WTC11 (cell line): ENCODE results near the gene CCDC167. TPM values are rescaled to one million over a fixed set of nuclear protein-coding genes. Genes with fewer than 3 reads are reported as not detected.
A peak's percentile ranks its signal among the peaks of the same experiment; 100 is the strongest.

Source experiments
- ATAC-seq: fragments of 200-7000 bp; cut with Tn5 transposase; 2 replicates; pipeline ENCODE4 v1.10.0; 2021; ENCODE audit warnings: mild to moderate bottlenecking, moderate library complexity
- CTCF ChIA-PET: fragments of 300-600 bp; sonication (Branson Sonifier 250); formaldehyde crosslinking; loops from one replicate; lab custom pipeline; 2021; ENCODE audit warnings: antibody characterized with exemption; lab: Charles Lee
- POLR2A ChIA-PET: fragments of 350-600 bp; sonication (Branson Sonifier 250); formaldehyde crosslinking; loops from one replicate; lab custom pipeline; 2021; ENCODE audit warnings: antibody characterized with exemption; lab: Charles Lee
- DNase-seq: peaks from one replicate; pipeline ENCODE4 v3.0.0; 2021; ENCODE audit warnings: low spot score
- H3K27ac Mint-ChIP-seq: 2 replicates; pipeline ENCODE4 v1.8.0; 2021; ENCODE audit warnings: mixed read lengths
- H3K27me3 Mint-ChIP-seq: 2 replicates; pipeline ENCODE4 v1.8.0; 2021; ENCODE audit warnings: low read depth, mild to moderate bottlenecking, moderate library complexity, mixed read lengths
- H3K36me3 Mint-ChIP-seq: 2 replicates; pipeline ENCODE4 v1.8.0; 2021; ENCODE audit warnings: mixed read lengths
- H3K4me1 Mint-ChIP-seq: 2 replicates; pipeline ENCODE4 v1.8.0; 2022; ENCODE audit warnings: mixed read lengths
- H3K4me3 Mint-ChIP-seq: 2 replicates; pipeline ENCODE4 v1.8.0; 2021; ENCODE audit warnings: mild to moderate bottlenecking, moderate library complexity, mixed read lengths
- H3K9me3 Mint-ChIP-seq: 2 replicates; pipeline ENCODE4 v1.8.0; 2021; ENCODE audit warnings: mixed read lengths
- ATF1 ChIP-seq: sonication (generic); formaldehyde crosslinking; IDR thresholded peaks from 2 replicates; pipeline ENCODE4 v1.8.1; 2023; ENCODE audit warnings: mild to moderate bottlenecking, moderate library complexity, missing genetic modification reagents
- CREB1 ChIP-seq: sonication (generic); formaldehyde crosslinking; IDR thresholded peaks from 2 replicates; pipeline ENCODE4 v1.8.0; 2023; ENCODE audit warnings: mild to moderate bottlenecking, missing genetic modification reagents
- ESRRA ChIP-seq: sonication (generic); formaldehyde crosslinking; IDR thresholded peaks from 2 replicates; pipeline ENCODE4 v1.8.1; 2022; ENCODE audit warnings: mild to moderate bottlenecking, missing genetic modification reagents, borderline replicate concordance
- FOXJ3 ChIP-seq: sonication (generic); formaldehyde crosslinking; IDR thresholded peaks from 2 replicates; pipeline ENCODE4 v1.9.0; 2021; ENCODE audit warnings: missing genetic modification reagents, mild to moderate bottlenecking, borderline replicate concordance
- GABPB1 ChIP-seq: sonication (generic); formaldehyde crosslinking; IDR thresholded peaks from 2 replicates; pipeline ENCODE4 v1.8.1; 2023; ENCODE audit warnings: mild to moderate bottlenecking, missing genetic modification reagents
- JAZF1 ChIP-seq: fragments of 250-450 bp; sonication (Bioruptor Pico); IDR thresholded peaks from 2 replicates; pipeline ENCODE4 v1.9.0; 2021; ENCODE audit warnings: moderate library complexity, mild to moderate bottlenecking, inconsistent platforms
- JUN ChIP-seq: sonication (generic); formaldehyde crosslinking; IDR thresholded peaks from 2 replicates; pipeline ENCODE4 v1.8.0; 2023; ENCODE audit warnings: mild to moderate bottlenecking, missing genetic modification reagents
- ZNF317 ChIP-seq: sonication (generic); formaldehyde crosslinking; IDR thresholded peaks from 2 replicates; pipeline ENCODE4 v1.8.1; 2023; ENCODE audit warnings: low read depth, mild to moderate bottlenecking, moderate library complexity, missing genetic modification reagents, borderline replicate concordance
- total RNA-seq: library from RNA; stranded (reverse); gene quantifications from 3 replicates; pipeline ENCODE4 v1.2.3, GENCODE V29; 2021
- TF ChIP-seq, protein P1 (sequence below): fragments of 250-450 bp; sonication (Bioruptor Pico); IDR thresholded peaks from 2 replicates; pipeline ENCODE4 v1.9.0; 2021; ENCODE audit warnings: mild to moderate bottlenecking, borderline replicate concordance
- TF ChIP-seq, protein P2 (sequence below): fragments of 200-600 bp; IDR thresholded peaks from 2 replicates; pipeline ENCODE4 v1.8.0; 2022; ENCODE audit warnings: antibody characterized with exemption
- TF ChIP-seq, protein P3 (sequence below): sonication (generic); formaldehyde crosslinking; IDR thresholded peaks from 2 replicates; pipeline ENCODE4 v1.8.0; 2023; ENCODE audit warnings: missing genetic modification reagents, mild to moderate bottlenecking, borderline replicate concordance

The CCDC167 gene
- total RNA-seq, 1 experiment from 2014 or later: 19.1 TPM

DNA sequence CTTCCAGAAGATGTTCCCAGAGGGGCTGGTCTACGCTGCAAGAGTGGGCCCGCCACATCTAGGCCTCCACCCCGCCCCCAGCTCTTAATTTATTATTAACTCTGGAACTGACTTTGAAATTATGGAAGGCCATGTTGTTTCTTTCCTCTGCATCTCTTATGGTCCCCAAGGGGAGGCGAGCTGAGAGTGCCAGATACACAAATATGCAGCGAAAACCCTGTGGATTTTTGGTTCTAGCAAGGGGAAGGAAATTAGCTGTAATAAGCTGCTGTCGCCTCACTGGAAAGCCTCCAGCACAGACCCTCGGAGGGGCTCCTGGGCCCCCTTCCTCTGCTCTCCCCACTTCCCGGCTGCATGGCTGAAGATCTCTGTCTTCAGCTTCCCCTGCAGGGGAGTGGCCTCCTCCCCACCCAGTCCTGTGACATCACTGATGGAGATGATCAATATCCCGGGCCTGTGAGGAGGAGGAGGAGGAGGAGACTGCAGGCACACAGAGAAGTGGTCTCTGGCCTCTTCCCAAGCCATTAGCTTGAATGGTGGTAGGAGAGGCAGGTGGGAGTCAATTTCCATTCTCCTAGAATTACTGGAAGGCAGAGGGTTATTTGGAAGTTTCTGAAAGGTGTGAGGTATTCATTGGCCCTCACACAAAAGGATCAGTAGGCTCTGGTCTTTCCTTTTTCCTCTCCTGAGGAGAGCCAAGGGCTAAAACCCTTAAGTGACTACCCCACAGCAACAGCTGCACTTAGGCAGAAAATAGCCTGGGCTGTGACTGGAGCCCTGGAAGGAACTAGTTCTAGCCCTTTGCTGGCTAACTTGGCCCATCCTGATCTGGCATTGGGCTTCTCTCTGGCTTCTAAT, 39.7 kb upstream of the CCDC167 start:
- H3K36me3 Mint-ChIP-seq: no peaks in the 10 kb centered on the region
- no peak overlapping the region for H3K27ac Mint-ChIP-seq
- peaks cover 33% of the 10 kb centered on the region for H3K4me1 Mint-ChIP-seq
- H3K27me3 Mint-ChIP-seq: peaks cover 47% of the 10 kb centered on the region
- ATAC-seq (no peak), DNase-seq (no peak)
- no peak for TF ChIP-seq JUN (CRISPR knock-in tag)
- TF ChIP-seq, protein P1, sequence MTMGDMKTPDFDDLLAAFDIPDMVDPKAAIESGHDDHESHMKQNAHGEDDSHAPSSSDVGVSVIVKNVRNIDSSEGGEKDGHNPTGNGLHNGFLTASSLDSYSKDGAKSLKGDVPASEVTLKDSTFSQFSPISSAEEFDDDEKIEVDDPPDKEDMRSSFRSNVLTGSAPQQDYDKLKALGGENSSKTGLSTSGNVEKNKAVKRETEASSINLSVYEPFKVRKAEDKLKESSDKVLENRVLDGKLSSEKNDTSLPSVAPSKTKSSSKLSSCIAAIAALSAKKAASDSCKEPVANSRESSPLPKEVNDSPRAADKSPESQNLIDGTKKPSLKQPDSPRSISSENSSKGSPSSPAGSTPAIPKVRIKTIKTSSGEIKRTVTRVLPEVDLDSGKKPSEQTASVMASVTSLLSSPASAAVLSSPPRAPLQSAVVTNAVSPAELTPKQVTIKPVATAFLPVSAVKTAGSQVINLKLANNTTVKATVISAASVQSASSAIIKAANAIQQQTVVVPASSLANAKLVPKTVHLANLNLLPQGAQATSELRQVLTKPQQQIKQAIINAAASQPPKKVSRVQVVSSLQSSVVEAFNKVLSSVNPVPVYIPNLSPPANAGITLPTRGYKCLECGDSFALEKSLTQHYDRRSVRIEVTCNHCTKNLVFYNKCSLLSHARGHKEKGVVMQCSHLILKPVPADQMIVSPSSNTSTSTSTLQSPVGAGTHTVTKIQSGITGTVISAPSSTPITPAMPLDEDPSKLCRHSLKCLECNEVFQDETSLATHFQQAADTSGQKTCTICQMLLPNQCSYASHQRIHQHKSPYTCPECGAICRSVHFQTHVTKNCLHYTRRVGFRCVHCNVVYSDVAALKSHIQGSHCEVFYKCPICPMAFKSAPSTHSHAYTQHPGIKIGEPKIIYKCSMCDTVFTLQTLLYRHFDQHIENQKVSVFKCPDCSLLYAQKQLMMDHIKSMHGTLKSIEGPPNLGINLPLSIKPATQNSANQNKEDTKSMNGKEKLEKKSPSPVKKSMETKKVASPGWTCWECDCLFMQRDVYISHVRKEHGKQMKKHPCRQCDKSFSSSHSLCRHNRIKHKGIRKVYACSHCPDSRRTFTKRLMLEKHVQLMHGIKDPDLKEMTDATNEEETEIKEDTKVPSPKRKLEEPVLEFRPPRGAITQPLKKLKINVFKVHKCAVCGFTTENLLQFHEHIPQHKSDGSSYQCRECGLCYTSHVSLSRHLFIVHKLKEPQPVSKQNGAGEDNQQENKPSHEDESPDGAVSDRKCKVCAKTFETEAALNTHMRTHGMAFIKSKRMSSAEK: no peak
- TF ChIP-seq ATF1 (CRISPR knock-in tag): no peak
- no peak for TF ChIP-seq ZNF317 (CRISPR knock-in tag)
- no peak for TF ChIP-seq FOXJ3 (CRISPR knock-in tag)
- H3K4me3 Mint-ChIP-seq: no peak overlapping the region
- POLR2A ChIA-PET: no interaction called here
- H3K9me3 Mint-ChIP-seq: no peaks in the 10 kb centered on the region; the same call in 1 of the 2 replicates
- CTCF ChIA-PET: interaction anchor here (1.1 to 7.7 kb wide), 16 partner anchors 9 to 159 kb away, joined by 3 to 140 read pairs (median 12); partner anchors contain the start of genes CCDC167 and MDGA1

DNA sequence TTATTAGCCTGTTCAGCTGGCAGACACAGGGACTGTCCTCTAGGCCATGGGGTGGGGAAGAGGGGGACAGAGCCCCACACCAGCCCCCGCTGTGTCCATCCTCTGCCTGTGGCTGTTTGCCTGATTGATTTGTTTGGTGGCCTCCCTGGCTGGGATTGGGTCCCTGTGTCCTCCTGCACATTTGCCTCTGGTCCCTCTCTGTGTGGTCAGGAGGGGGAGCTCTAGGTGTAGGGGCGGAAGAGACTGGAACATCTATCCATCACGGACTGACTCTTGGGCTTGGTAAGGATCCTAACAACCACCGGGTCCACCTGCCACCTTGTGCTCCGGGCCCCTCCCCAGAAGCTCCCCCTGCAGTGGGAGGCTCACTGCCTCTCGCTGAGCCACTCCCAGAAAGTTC, 38.4 kb upstream of the CCDC167 start:
- Mint-ChIP-seq H3K27me3 (peaks cover 59% of the 10 kb centered on the region), H3K4me3 (peak overlapping the region; percentile 8; the same call in 1 of the 2 replicates), H3K27ac (no peak overlapping the region), H3K9me3 (no peaks in the 10 kb centered on the region; the same call in 1 of the 2 replicates), H3K36me3 (no peaks in the 10 kb centered on the region), H3K4me1 (peaks cover 37% of the 10 kb centered on the region)
- POLR2A ChIA-PET: interaction anchor here (0.9 to 2.4 kb wide), 2 partner anchors 18 to 46 kb away, joined by 4 to 5 read pairs; no protein-coding TSS in a partner anchor
- peak; percentile 63 for DNase-seq
- TF ChIP-seq FOXJ3 (CRISPR knock-in tag): no peak
- TF ChIP-seq, protein P2, sequence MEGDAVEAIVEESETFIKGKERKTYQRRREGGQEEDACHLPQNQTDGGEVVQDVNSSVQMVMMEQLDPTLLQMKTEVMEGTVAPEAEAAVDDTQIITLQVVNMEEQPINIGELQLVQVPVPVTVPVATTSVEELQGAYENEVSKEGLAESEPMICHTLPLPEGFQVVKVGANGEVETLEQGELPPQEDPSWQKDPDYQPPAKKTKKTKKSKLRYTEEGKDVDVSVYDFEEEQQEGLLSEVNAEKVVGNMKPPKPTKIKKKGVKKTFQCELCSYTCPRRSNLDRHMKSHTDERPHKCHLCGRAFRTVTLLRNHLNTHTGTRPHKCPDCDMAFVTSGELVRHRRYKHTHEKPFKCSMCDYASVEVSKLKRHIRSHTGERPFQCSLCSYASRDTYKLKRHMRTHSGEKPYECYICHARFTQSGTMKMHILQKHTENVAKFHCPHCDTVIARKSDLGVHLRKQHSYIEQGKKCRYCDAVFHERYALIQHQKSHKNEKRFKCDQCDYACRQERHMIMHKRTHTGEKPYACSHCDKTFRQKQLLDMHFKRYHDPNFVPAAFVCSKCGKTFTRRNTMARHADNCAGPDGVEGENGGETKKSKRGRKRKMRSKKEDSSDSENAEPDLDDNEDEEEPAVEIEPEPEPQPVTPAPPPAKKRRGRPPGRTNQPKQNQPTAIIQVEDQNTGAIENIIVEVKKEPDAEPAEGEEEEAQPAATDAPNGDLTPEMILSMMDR: 0 out of 2 replicates have a peak, but pooled peaks have one; percentile 20
- TF ChIP-seq JAZF1 (CRISPR knock-in tag): no peak
- ATAC-seq: peak; percentile 56
- CTCF ChIA-PET: interaction anchor here (0.6 to 7.7 kb wide), 28 partner anchors 8 to 167 kb away, joined by 3 to 140 read pairs (median 6); partner anchors contain the start of genes CCDC167 and MDGA1

DNA sequence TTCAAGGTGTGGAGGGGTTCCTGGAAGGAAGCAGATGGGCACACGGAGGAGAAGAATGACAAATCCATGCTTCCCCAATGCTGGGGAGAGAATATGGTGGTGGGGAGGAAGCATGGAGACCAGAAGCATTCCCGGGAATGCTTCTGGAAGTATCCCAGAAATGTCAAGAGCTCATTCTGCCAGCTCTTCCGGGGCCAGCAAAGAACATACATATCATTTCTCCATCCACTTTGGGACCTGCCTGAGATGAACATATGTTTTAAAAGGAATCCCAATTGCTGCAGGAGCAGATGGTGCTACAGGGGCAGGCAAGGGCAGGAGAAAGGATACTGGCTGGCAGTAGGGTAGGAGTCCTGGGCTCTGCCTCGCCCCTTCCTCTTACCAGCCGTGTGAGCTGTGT, 37.9 kb upstream of the CCDC167 start:
- DNase-seq (no peak), ATAC-seq (no peak)
- TF ChIP-seq ESRRA (CRISPR knock-in tag) (no peak), GABPB1 (CRISPR knock-in tag) (no peak), CREB1 (CRISPR knock-in tag) (no peak)
- TF ChIP-seq, protein P3, sequence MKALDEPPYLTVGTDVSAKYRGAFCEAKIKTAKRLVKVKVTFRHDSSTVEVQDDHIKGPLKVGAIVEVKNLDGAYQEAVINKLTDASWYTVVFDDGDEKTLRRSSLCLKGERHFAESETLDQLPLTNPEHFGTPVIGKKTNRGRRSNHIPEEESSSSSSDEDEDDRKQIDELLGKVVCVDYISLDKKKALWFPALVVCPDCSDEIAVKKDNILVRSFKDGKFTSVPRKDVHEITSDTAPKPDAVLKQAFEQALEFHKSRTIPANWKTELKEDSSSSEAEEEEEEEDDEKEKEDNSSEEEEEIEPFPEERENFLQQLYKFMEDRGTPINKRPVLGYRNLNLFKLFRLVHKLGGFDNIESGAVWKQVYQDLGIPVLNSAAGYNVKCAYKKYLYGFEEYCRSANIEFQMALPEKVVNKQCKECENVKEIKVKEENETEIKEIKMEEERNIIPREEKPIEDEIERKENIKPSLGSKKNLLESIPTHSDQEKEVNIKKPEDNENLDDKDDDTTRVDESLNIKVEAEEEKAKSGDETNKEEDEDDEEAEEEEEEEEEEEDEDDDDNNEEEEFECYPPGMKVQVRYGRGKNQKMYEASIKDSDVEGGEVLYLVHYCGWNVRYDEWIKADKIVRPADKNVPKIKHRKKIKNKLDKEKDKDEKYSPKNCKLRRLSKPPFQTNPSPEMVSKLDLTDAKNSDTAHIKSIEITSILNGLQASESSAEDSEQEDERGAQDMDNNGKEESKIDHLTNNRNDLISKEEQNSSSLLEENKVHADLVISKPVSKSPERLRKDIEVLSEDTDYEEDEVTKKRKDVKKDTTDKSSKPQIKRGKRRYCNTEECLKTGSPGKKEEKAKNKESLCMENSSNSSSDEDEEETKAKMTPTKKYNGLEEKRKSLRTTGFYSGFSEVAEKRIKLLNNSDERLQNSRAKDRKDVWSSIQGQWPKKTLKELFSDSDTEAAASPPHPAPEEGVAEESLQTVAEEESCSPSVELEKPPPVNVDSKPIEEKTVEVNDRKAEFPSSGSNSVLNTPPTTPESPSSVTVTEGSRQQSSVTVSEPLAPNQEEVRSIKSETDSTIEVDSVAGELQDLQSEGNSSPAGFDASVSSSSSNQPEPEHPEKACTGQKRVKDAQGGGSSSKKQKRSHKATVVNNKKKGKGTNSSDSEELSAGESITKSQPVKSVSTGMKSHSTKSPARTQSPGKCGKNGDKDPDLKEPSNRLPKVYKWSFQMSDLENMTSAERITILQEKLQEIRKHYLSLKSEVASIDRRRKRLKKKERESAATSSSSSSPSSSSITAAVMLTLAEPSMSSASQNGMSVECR (CRISPR knock-in tag): no peak
- Mint-ChIP-seq H3K4me1 (peaks cover 37% of the 10 kb centered on the region), H3K27me3 (peaks cover 64% of the 10 kb centered on the region), H3K27ac (no peak overlapping the region), H3K4me3 (no peak overlapping the region), H3K36me3 (no peaks in the 10 kb centered on the region), H3K9me3 (no peaks in the 10 kb centered on the region; the same call in 1 of the 2 replicates)
- CTCF ChIA-PET: interaction anchor here (0.6 to 7.7 kb wide), 23 partner anchors 9 to 154 kb away, joined by 3 to 140 read pairs (median 8); partner anchors contain the start of gene CCDC167
- POLR2A ChIA-PET: interaction anchor here (0.9 to 2.4 kb wide), 2 partner anchors 19 to 46 kb away, joined by 4 to 5 read pairs; no protein-coding TSS in a partner anchor
